ENCODE measurements around the gene B9D2. TPM values are rescaled to one million over a fixed set of nuclear protein-coding genes. Genes with fewer than 3 reads are reported as not detected.

Gene B9D2
- polyA plus RNA-seq, 1 donor from 2014 or later, result 15.9 TPM

GRCh38 chr19:41310033-41310831, 53.7 kb downstream of the B9D2 start, which contains the start of gene CCDC97:
Gene CCDC97 (plus strand): TSS chr19:41310172. CDS start chr19:41310311, 139 bp downstream.
- H3K27ac ChIP-seq (ENCODE audit: low read length), result peak within 1 kb of the TSS; percentile 94
- no peaks in the 10 kb centered on the region for H3K27me3 ChIP-seq (ENCODE audit: insufficient read depth, low read depth, low read length)
- peak within 1 kb of the TSS; percentile 90 for H3K9ac ChIP-seq (ENCODE audit: low read length)
- H3K9me2 ChIP-seq (ENCODE audit: insufficient read depth, low read length), result no peaks in the 10 kb centered on the region
- H2AFZ ChIP-seq (ENCODE audit: low read depth, low read length), result peak within 1 kb of the TSS; percentile 87
- peak within 1 kb of the TSS; percentile 92 for H3K4me2 ChIP-seq (ENCODE audit: low read length)
- TF ChIP-seq CTCF (IDR thresholded peaks at IDR 0.05; ENCODE audit: poor library complexity, severe bottlenecking) (no peak), RAD21 (conservative IDR thresholded peaks at IDR 0.05) (peak; percentile 32), EZH2 (IDR thresholded peaks at IDR 0.05; ENCODE audit: borderline replicate concordance, insufficient read depth, low read length, poor library complexity, severe bottlenecking) (no peak), MXI1 (conservative IDR thresholded peaks at IDR 0.05; ENCODE audit: poor library complexity, severe bottlenecking) (peak; percentile 91), EP300 (conservative IDR thresholded peaks at IDR 0.05; ENCODE audit: poor library complexity, severe bottlenecking) (peak; percentile 58), POLR2AphosphoS5 (IDR thresholded peaks at IDR 0.05) (peak; percentile 77), SMC3 (conservative IDR thresholded peaks at IDR 0.05; ENCODE audit: poor library complexity) (peak; percentile 55), REST (IDR thresholded peaks at IDR 0.05; ENCODE audit: borderline replicate concordance) (peak; percentile 78), TAF1 (IDR thresholded peaks at IDR 0.05; ENCODE audit: low read depth) (peak; percentile 87)
- H4K20me1 ChIP-seq (ENCODE audit: insufficient read depth), result no peaks in the 10 kb centered on the region
- no peaks in the 10 kb centered on the region for H3F3A ChIP-seq (ENCODE audit: insufficient read depth, low read length, poor library complexity, severe bottlenecking)
- peak within 1 kb of the TSS; percentile 79 for H3K4me3 ChIP-seq (ENCODE audit: low read length)
- peaks cover 10% of the 10 kb centered on the region for H3K79me2 ChIP-seq (replicated peaks; ENCODE audit: insufficient read depth, low read length)
- H3K9me3 ChIP-seq (ENCODE audit: low read length), result no peaks in the 10 kb centered on the region
- no peaks in the 10 kb centered on the region for H3K36me3 ChIP-seq (ENCODE audit: insufficient read depth, low read length)

GRCh38 chr19:41309180-41310032, 54.5 kb downstream of the B9D2 start:
- no peaks in the 10 kb centered on the region for H3K36me3 ChIP-seq (ENCODE audit: insufficient read depth, low read length)

More at GRCh38 chr19:41309180-41310032, 54.5 kb downstream of the B9D2 start:
- no peaks in the 10 kb centered on the region for H3K9me3 ChIP-seq (ENCODE audit: low read length)
- peak overlapping the region; percentile 74 for H3K4me2 ChIP-seq (ENCODE audit: low read length)
- H3K27me3 ChIP-seq (ENCODE audit: insufficient read depth, low read depth, low read length), result no peaks in the 10 kb centered on the region
- H3K9me2 ChIP-seq (ENCODE audit: insufficient read depth, low read length), result no peaks in the 10 kb centered on the region
- H3K4me3 ChIP-seq (ENCODE audit: low read length), result peak overlapping the region; percentile 79
- peak overlapping the region; percentile 90 for H3K9ac ChIP-seq (ENCODE audit: low read length)
- no peaks in the 10 kb centered on the region for H3F3A ChIP-seq (ENCODE audit: insufficient read depth, low read length, poor library complexity, severe bottlenecking)
- H3K27ac ChIP-seq (ENCODE audit: low read length), result peak overlapping the region; percentile 94
- H3K79me2 ChIP-seq (replicated peaks; ENCODE audit: insufficient read depth, low read length), result peaks cover 10% of the 10 kb centered on the region
- peak overlapping the region; percentile 87 for H2AFZ ChIP-seq (ENCODE audit: low read depth, low read length)
- TF ChIP-seq EP300 (conservative IDR thresholded peaks at IDR 0.05; ENCODE audit: poor library complexity, severe bottlenecking) (no peak), SMC3 (conservative IDR thresholded peaks at IDR 0.05; ENCODE audit: poor library complexity) (no peak), CTCF (IDR thresholded peaks at IDR 0.05; ENCODE audit: poor library complexity, severe bottlenecking) (no peak), RAD21 (conservative IDR thresholded peaks at IDR 0.05) (no peak), EZH2 (IDR thresholded peaks at IDR 0.05; ENCODE audit: borderline replicate concordance, insufficient read depth, low read length, poor library complexity, severe bottlenecking) (no peak), MXI1 (conservative IDR thresholded peaks at IDR 0.05; ENCODE audit: poor library complexity, severe bottlenecking) (no peak), POLR2AphosphoS5 (IDR thresholded peaks at IDR 0.05) (no peak), REST (IDR thresholded peaks at IDR 0.05; ENCODE audit: borderline replicate concordance) (no peak), TAF1 (IDR thresholded peaks at IDR 0.05; ENCODE audit: low read depth) (no peak)
- no peaks in the 10 kb centered on the region for H4K20me1 ChIP-seq (ENCODE audit: insufficient read depth)
